NCI-H2196 treated with DMSO at 0.1 percent for 48 hours (cell line): ENCODE results near the gene OCA2.

ENCODE experiments used
- DNase-seq: peaks from one replicate; lab custom pipeline; 2025; ENCODE audit not compliant: unreplicated experiment; lab: John Stamatoyannopoulos, UW

OCA2 gene

DNA sequence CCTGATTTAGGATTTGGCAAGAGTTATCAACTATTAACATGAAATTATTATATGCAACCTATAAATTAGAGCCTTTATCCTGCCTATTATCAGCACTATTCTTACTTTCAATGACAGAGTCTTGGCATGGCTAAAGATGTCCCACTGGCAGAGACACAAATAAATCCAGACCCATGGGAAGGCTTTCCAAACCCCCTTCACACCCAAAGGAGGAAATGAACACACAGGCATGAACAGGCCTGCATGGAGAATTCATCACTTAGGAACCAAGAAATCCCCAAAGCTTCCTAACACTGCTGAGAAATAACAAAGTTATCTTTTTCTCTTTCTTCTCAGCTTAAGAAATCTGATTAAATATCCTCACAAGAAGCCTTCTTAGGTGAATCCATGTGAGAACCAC, 213.9 kb downstream of the OCA2 start:
- DNase-seq = no peak

DNA sequence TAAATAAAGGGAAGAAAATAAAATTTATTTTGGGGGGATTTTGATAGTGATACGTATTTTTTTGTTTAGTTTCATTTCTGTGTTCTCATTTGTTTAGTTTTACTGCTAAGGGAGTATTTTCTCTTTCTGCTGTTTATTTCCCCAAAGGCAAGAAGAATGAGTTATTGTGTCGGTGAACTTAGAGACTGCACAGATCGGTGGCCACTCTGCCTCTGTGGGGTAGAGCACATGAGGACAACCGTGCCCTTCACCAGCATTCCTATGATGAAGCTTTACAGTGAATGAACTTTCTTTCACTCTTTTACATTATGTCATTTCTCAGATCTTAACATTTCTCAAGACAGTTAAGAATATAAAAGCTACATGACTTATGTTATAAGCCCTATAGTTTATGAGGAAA, 214.4 kb downstream of the OCA2 start:
- no peak for DNase-seq

DNA sequence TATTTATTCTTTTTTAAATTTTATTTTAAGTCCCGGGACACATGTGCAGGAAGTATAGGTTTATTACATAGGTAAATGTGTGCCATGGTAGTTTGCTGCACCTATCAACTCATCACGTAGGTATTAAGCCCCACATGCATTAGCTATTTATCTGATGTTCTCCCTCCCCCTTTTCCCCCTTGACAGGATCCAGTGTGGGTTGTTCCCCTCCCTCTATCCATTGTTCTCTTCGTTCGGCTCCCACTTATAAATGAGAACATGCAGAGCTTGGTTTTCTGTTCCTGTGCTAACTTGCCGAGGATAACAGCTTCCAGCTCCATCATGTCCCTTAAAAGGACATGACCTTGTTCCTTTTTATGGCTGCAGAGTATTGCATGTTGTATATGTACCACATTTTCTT, 220.3 kb downstream of the OCA2 start:
- no peak for DNase-seq

DNA sequence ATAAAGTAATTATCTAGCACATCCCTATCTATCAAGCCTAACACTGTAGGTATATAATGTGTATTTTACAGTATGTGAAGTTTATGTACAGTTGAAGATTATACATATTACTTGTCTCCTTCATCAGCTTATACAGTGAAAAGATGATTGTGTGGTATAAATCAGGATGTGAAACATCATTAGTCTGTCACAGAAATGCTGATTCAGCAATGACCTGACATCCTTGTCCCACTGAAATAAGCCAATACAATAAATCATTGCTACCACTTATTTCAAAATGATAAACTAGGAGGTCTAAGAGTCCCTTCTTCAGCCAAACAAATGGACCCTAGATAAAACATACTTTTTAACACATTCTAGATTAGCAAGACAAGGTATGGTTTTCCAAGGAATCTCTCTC, 225.3 kb downstream of the OCA2 start:
- DNase-seq = no peak

DNA sequence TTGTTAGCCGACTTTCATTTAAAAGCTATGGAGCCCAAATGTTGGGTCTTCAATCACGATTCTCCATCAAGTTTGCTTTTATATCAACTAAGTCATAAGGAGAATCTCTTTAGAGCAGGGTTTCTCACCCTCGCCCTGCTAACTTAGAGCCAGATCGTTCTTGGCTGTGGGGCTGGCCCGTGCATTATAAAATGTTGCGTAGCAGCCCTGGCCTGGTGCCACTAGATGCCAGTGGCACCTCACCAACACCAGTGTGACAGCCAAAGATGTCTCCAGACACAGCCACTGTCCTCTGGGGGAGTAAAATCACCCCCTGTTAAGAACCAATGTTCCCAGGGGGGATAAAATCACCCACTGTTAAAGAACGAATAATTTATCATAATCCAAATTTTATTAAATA, 226.1 kb downstream of the OCA2 start:
- no peak for DNase-seq

DNA sequence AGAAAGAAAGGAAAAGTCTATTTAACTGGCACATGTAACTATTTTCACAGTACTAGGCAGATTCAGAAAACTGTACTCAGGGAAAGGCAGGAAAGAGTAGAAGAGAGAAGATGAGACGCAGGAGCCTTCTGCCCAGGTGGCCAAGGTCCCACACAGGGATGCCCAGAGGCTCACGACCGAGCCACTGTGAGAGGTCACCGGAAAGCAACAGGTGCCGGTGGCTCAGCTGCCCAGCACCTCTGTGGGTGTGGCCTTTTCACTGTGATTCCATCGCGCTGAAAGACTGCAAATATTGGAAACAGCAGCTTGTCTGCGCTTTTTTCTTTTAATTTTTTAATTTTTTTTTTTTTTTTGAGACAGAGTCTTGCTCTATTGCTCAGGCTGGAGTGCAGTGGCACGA, 226.8 kb downstream of the OCA2 start:
- no peak for DNase-seq

DNA sequence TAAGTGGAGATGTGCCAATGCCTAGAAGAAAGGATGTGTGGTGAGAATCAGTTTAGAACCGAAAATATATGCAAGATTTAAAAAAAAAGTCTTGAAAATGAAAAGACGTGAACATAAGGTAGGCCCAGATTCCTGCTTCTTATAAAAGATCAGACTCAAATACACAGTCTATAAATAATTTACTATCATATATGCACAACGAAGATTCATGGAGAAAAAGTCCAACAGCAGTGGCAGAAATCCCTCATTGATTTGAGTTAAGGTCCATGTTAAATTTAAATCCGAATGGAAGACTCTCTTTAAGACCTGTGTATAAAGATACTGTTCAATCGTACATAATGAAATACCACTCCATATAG, 227.2 kb downstream of the OCA2 start:
- no peak for DNase-seq

DNA sequence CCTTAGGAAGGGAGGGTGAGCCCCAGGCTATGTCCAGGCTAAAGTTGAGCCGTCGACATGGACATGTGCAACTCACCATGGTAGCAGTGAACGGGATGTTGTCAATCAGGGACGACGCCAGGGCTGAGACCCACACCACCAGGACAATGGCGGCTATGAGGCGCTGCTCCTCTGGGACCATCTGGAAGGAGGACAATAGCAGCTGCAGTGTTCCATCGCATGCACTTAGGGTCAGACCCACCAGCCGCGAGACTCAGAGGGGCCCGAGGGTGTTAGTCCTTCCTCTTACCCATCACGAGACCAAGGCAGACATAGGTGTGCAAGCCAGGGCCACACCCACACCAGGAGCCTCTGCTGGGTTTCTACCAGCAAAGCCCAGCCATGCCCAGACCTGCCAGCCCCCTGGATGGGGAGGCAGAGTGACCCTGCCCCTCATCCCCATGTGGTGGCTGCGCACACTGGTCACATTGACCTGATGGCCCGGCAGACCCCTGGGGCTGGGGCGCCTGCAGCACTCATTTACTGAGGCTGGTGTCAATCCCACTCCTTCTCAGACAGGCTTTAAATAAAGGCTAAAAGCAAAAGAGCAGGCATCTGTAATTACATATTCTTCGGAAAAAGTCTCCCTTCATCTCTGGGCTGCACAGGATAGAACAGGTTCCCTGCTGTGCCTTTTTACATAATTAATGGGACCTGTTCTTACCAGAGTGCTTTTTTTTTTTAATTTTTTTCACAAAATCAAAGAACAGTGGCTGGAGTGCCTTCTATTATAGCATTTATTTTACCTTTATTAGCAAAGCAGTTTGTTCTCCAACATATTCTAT, 227.8 kb downstream of the OCA2 start:
- no peak for DNase-seq

DNA sequence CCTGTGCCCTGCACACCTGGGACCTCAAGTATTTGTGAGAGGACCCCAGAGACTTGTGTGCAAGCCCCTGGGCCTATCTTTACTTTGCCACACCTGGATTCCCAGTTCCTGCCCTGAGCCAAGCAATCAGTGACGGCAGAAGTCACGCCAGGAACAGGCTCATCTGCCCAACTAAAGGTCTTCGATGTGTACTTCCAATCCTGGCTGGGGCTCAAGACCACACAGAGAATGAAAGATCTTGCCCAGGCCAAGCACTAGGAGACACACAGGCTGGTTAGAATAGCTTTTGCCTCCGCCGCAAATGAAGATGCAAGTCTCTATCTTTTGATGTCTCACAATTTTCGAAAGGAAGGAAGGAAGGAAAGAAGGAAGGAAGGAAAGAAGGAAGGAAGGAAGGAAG, 228.8 kb downstream of the OCA2 start:
- no peak for DNase-seq

DNA sequence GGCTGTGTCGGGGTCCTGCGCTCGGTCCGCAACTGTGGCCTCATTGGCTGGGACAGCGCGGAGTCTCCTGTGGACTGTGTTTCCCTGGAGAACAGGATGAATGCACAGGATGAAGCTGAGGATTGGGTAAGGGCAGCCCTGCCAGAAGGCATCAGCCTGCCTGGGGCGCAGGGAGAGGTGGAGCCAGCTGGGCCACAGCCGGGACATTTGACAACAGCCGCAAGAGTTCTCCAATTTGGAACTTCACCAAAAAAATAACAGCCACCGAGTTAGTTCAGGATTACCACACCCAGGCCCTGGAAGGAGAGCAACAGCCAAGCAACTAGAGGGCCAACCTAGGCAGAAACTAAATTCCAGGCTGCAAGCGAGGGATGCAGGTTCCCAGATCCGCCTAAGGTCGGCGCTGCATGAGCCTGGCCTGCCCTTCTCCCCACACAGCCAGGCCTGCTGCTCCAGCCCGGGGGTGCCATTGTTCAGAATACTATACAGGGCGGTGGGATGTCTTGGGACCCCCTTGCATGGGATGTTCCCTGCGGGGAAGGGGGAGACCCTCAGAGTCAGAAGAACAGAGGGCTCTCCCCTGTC, 229.3 kb downstream of the OCA2 start:
- DNase-seq = no peak

DNA sequence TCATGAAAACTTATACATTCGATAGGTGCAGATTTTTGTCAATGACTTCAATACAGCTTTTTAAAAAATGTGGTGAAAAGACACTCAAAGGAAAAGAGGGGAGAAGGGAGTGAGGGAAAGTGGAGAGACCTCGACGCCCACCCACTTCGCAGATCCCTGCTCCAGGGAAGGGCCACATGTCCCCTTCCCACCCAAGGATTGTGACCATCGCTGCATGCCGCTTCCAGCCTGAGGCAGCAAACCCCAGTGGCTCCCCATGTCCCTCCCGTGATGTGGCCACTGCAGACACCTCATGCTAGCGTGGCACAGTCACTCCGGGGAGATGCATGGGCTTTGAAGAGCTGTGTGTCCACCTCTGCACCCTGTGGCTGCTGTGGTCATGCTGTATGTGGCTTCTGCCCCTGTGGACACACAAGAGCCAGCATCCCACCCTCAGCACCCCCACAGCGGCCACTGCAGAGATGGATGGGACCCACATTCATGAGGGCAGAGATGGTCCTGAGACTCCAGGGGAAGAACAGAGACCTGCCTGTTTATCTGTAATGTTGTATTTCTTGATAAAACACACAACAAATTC, 230.2 kb downstream of the OCA2 start:
- no peak for DNase-seq

DNA sequence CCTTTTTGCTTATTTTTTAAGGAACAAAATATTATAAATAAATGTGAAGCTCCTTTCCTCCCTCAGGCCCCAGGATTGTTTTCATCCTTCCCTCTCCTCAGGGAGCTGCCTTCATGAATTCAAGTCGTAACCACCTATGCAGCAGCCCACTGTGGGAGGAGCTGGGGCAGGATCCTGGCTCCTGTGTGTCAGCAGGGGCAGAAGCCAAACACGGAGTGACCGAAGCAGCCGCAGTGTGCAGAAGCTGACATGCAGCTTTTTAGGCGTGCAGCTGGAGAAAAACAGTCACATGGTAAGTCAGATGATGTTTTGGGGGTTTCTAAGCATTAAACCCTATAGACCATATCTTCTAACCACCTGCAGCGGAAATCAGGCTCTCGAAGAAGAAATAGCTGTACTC, 231.3 kb downstream of the OCA2 start:
- DNase-seq = no peak

DNA sequence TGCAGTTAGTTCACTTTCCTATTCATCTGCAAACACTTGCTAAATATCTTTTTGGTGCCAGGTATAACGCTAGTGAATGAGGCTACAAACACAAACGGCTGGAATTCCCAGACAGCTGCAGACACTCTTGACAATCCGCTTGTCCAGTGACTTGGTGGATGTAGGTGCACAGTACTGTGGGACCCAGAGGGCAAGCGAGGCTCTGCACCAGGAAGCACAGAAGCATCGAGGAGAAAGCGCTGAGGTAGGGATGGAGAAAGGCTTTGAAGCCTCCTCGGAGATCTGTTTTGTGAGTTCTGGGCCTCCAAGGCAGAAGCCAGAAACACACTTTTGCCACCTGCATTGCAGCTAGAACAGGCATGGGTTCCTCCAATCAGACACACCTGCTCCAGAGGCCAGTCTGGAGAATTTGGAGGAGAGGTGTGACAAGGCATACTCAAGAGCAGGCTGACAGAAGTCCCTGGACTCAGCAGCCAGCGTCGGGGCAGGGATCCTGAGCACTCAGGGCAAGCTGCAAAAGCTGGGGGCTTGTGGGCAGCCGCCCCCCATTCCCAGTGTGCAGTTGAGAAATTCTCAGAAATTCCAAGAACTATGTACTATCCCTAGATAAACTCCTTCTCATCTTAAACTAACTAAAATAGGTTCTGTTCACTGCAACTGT, 232.5 kb downstream of the OCA2 start:
- no peak for DNase-seq

DNA sequence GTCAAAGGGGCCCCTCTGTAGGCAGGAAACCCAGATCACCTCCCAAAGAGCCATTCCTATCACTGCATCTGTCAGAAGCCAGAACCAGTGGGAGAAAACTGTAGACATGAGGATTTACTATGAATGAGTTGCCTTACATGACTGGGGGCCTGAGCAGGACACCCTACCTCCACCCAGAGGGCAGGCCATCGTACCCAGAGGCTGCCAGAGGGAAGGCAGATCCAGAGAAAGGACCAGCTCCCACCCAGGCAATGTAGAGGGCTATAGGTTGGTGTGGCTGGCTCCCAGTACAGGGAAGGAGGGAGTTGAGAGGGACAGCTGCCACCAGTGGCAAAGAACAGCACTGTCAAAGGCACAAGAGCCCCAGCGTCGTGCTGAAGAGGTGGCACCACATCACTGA, 233.2 kb downstream of the OCA2 start:
- DNase-seq = no peak

DNA sequence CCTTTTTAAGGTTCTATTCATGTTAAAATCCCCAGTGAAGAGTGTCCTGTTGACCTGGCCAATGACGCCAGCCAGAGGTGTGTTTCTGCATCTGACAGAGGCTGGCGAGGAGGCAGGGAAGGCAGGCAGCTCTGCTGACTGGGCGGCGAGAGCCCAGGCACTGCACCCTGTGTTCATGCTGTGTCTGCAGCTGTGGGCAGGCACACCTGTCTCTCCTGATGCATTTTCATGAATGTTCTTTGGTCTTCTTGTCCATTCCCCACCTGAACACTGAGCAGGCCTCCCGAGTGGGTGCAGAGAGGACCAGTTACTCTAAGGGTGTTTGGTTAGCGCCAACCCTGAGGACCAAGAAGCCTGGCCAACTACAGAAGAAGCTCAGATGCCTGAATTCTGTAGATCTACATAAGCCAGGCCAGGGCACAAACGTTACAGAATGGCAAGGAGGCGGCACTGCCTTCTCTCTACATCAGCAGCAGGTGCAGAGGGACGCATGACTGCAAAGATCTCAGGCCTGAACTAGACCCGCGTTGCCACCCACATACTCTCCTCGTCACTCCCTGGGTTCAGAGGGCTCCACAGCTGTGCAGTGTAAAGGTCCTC, 233.7 kb downstream of the OCA2 start:
- no peak for DNase-seq

DNA sequence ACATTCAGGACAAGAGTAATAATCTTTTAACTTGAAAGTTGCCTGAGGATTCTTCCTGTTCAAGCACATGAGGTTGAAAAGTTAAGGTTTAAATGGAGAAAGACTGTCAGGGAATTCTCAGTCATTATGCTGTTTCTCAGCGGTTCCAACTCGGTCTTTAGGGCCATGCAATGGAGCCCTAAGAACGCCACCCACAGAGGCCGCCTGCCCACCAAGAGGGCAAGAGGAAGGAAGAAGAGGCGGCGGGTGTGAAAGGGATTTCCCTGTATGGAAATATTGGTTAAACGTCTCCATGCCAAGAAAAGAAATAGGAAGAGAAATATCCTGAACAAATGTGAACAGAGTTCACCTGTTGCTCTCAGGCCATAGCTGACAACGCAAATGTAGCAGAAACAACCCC, 234.4 kb downstream of the OCA2 start:
- no peak for DNase-seq

DNA sequence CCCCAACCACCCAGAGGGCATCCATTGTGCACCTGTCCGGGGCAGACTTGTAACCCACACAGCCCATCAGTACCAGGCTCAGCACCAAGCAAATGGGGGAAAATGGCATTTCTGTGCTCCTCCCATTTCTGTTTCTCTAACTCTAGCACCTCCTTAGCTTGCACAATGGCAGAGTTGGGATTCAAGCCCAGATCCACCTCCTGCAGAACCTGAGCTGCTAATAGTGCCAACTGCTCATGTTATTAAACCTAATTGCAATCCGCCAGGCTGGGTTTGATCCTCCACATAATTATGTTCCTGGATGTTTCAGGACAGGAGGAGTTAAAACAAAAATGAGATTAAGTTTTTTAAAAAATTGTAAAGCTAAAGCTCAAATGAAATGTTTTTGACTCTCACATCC, 235.0 kb downstream of the OCA2 start:
- DNase-seq = no peak

DNA sequence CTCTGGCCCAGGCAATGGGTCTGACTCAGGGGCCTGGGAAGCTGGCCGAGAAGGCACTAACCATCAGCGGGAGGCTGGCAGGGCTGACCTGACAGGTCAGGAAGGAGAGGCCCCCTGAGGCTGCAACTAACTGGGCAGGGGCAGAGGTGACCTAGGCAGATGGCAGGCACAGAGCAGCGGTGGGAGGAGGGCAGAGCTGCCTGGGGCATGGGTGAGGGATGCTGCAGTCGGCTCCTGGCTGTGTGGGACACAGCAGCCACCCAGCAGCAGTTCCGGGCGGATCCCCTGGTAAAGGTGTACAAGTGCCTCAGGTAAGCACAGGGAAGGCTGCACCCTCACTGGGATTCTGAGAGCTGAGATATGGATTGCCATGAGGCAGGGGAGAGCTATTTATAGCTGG, 236.1 kb downstream of the OCA2 start:
- no peak for DNase-seq

DNA sequence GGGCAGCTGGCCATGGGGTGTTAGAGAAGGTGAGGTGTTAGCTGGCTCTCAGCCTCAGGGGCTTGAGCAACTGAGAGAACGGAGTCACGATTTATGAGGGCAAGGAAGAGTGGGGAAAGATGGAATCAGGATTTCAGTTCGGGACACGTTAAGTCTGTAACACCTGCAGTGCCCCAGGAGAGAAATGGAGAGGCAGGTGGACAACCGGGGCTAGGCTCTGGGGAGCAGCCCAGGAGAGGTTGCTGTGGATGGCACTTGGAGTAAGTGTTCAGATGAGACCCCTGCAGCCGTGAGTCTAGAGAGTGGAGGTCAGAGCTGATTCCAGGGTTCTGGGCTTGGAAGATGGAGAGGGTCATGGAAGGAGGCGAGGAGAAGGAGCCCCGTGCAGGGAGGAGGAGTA, 237.9 kb downstream of the OCA2 start:
- DNase-seq = no peak

DNA sequence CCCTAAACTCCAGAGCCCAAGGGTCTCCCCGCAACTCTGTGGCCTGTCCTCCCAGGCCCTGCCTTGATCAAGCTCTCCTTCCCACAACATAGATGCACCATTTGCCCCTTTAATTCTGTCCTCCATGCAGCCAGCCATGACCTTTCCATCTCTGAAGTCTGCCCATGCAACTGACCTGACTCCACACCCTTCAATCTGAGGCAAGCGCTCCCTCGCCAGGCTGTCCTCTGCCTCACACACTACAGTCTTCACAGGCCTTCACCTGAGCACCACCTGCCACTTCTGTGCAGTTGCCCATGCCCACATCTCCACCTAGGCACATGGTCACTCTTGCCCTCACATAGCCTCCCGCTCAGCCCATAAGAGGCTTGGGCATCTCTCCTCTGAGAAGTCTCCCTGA, 244.0 kb downstream of the OCA2 start:
- no peak for DNase-seq

DNA sequence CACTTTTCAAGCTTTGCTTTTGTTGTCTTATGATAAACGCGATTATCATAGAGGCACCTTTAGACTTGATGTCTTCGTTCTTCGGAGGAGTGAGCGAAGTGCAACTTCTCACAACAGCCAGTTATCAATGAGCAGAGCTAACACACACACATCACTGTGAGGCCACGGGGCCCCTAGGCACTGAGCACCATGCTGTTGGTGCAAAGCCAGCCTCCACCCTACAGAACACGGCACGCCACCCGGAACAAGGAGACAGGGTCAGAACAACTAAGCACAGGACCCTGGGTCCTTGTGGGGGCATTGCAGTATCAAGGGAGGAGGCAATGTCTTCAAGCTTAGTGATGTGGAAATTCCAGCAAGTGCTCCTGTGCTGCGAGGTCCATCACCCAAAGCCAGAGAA, 244.5 kb downstream of the OCA2 start:
- DNase-seq = no peak
